Kidney epithelial cell (primary cell): ENCODE measurements around the gene EFCAB9. TPM values are rescaled to one million over a fixed set of nuclear protein-coding genes. Genes with fewer than 3 reads are reported as not detected.

ENCODE experiments used
- DNase-seq: peaks from one replicate; pipeline ENCODE4 v3.0.0-alpha.2; 2010; ENCODE audit warnings: low read depth
- H3K27me3 ChIP-seq: 2 replicates; pipeline ENCODE4 v1.6.0; 2011; ENCODE audit warnings: low read length; ENCODE audit not compliant: control insufficient read depth, insufficient read depth
- H3K36me3 ChIP-seq: 2 replicates; pipeline ENCODE4 v1.5.1; 2011; ENCODE audit warnings: low read length; ENCODE audit not compliant: control insufficient read depth, insufficient read depth
- H3K4me3 ChIP-seq: 2 replicates; pipeline ENCODE4 v1.5.1; 2011; ENCODE audit warnings: low read depth, mild to moderate bottlenecking, control low read depth, low read length
- total RNA-seq: library from RNA; depleted of rRNA; stranded (reverse); fragments of >200 nt; gene quantifications from 2 replicates; pipeline ENCODE4 v1.2.3, GENCODE V29; 2015
- TF ChIP-seq, protein P1 (sequence below): IDR thresholded peaks from 2 replicates; pipeline ENCODE4 v1.5.1; 2011; ENCODE audit warnings: mild to moderate bottlenecking, moderate library complexity, low read length, control low read depth, inconsistent platforms; ENCODE audit not compliant: insufficient read depth, poor library complexity, severe bottlenecking

Gene EFCAB9
- total RNA-seq, 1 donor from 2014 or later, result not detected

DNA sequence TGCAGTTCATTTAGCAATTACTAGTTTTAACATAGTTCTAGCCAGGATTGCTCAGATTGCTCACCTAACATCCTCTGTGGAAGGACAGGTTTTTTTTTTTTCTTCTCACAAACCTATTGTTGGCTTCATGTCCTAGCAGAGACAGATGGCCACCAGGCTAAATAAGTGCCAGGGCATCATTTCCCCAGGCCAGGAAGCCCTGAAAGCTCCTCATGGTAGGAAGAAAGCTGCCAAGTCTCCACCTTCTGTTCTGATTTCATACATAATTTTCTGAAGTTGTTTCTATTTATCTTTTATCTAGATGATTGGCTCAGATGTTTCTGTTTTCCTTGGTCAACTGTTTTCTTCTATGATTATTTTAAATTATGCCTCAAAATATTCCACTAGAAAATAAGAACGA lies 31.0 kb downstream of the EFCAB9 start:
- H3K4me3 ChIP-seq, result no peak overlapping the region
- H3K27me3 ChIP-seq, result no peaks in the 10 kb centered on the region
- no peak for DNase-seq
- TF ChIP-seq, protein P1, sequence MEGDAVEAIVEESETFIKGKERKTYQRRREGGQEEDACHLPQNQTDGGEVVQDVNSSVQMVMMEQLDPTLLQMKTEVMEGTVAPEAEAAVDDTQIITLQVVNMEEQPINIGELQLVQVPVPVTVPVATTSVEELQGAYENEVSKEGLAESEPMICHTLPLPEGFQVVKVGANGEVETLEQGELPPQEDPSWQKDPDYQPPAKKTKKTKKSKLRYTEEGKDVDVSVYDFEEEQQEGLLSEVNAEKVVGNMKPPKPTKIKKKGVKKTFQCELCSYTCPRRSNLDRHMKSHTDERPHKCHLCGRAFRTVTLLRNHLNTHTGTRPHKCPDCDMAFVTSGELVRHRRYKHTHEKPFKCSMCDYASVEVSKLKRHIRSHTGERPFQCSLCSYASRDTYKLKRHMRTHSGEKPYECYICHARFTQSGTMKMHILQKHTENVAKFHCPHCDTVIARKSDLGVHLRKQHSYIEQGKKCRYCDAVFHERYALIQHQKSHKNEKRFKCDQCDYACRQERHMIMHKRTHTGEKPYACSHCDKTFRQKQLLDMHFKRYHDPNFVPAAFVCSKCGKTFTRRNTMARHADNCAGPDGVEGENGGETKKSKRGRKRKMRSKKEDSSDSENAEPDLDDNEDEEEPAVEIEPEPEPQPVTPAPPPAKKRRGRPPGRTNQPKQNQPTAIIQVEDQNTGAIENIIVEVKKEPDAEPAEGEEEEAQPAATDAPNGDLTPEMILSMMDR, result no peak
- H3K36me3 ChIP-seq, result peaks cover 1% of the 10 kb centered on the region

DNA sequence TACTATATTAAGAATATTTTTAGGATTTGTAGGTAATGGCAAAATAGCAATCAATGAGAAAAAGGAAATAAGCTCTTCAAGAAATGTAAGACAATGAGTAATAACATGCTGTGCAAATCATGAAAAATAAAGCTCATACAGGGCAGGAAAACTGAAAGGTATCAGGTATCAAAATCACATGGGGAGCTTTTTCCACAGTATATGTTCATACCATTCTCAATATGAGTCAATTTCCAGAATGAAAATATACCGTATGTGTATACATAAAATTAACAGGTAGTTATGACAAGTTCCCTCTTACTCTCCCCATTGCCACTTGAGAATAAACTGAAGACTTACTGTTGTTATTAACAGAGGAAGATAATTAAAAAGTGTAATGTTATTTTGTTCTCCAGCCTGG lies 35.9 kb downstream of the EFCAB9 start:
- peaks cover 1% of the 10 kb centered on the region for H3K36me3 ChIP-seq
- TF ChIP-seq, protein P1, result no peak
- H3K4me3 ChIP-seq, result no peak overlapping the region
- DNase-seq, result no peak
- H3K27me3 ChIP-seq, result no peaks in the 10 kb centered on the region

DNA sequence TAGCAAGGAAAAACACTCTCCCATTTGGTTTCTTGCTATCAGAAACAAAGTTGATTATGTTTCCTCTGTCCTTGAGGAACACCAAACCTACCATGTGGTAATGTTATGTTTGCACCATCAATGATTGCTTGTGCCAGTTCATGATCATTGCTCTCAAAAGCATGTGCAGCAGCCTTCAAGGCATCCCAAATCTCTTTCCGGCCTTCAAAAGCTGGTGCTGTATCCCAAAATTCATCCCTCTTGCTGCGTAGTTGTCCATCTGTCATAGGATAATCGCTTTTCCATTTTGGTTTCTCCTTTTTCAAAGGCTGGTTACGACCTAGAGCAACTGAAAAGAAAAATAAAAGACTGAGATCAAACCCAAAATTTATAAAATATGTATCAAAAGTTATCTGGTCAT lies 40.1 kb downstream of the EFCAB9 start:
- DNase-seq, result no peak
- TF ChIP-seq, protein P1, result no peak
- H3K4me3 ChIP-seq, result no peak overlapping the region

DNA sequence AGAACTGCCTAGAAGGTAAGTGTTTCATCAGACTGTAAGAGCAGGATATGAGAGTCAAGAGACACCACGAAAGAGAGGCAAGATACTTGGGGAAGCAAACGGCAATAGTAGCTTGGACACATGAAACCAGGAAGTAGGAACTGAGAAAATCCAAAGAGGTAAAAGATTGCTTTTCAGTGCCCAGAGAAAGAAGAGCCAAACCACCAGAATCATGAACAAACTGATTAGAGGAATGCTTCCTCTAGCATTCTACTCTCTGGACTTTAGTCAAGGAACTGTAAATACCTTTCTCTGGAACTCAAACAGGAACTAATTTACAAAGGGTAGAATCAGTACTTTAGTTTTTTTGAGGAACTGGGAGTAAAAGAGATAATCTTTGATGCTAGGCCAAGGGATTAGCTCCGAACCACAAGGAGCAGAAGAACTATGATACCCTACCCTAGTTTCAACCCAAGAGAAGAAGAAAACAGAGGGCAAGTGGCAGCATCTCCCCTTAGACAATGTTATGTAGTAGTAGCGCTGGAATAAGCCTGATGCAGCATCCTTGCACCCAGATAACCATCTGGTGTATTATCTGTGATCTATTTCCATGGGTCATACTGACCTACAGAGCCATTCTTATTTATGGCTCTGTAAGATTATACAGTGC lies 41.3 kb downstream of the EFCAB9 start:
- Histone ChIP-seq H3K36me3 (no peaks in the 10 kb centered on the region), H3K4me3 (no peak overlapping the region), H3K27me3 (no peaks in the 10 kb centered on the region)
- no peak for DNase-seq
- TF ChIP-seq, protein P1, result no peak

More for the DNA sequence above, 40.1 kb downstream of the EFCAB9 start:
- no peaks in the 10 kb centered on the region for H3K27me3 ChIP-seq
- H3K36me3 ChIP-seq, result no peaks in the 10 kb centered on the region

DNA sequence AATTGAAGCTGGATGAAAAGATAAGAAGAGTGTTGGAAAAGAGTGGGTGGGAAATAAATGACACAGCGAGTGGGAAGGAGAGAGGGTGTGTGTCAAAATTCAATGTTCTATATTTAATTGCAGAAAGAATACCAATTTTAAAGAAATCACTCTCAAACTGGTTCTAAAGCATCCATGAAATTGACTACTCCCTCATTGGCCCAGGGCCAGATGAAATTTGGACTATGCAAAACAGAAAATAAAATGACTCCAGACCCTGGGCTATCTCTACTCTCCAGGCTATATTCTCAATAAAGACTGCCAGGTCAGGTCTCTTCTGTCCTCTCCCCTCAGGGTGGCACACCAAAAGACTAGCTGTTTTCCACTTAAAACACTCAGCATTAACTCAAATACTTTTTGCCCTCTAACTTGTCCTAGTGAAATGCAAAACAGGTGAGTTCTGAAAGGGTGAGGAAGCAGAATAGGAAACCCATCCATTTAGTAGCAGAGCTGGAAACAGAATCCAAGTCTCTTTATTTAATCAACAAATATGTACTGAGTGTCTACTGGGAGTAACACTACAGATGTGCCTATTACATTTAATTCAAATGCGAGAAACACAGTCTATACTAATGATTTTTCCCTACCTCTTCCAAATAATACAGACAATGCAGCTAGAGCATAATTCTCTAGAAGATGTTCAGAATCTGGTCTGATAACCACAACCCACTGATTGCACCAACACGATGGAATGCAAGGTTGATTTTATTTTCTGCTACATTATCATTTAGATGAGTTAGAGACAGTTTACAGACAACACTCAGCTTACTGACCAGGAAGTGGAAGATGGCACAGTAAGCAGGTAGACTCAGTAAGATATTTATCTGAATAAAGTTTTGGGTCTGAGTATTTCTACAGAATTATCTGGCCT lies 42.1 kb downstream of the EFCAB9 start:
- Histone ChIP-seq H3K27me3 (no peaks in the 10 kb centered on the region), H3K36me3 (no peaks in the 10 kb centered on the region), H3K4me3 (no peak overlapping the region)
- DNase-seq, result no peak
- TF ChIP-seq, protein P1, result no peak
